GM19328 (cell line): Measurements from ENCODE around the gene TSNAXIP1.

ENCODE experiments used
- ATAC-seq: cut with Tn5 transposase; IDR thresholded peaks from one replicate; pipeline ENCODE4 v1.9.1; 2021; ENCODE audit warnings: mild to moderate bottlenecking, moderate library complexity; ENCODE audit not compliant: unreplicated experiment

Gene TSNAXIP1

GRCh38 chr16:67806428-67807147, at the start of gene TSNAXIP1, which contains the start of gene RANBP10:
TSS of gene TSNAXIP1 (plus strand) at chr16:67806889. CDS start at chr16:67807150, 261 bp downstream.
TSS of gene RANBP10 (minus strand) at chr16:67806560. CDS start at chr16:67806536, 24 bp downstream.
- ATAC-seq: peak; percentile 88

GRCh38 chr16:67758006-67758405, 48.7 kb upstream of the TSNAXIP1 start:
- no peak for ATAC-seq

GRCh38 chr16:67758966-67759365, 47.7 kb upstream of the TSNAXIP1 start:
- ATAC-seq: no peak

GRCh38 chr16:67760206-67760955, 46.3 kb upstream of the TSNAXIP1 start:
- ATAC-seq: no peak

GRCh38 chr16:67760956-67761230, 45.8 kb upstream of the TSNAXIP1 start:
- no peak for ATAC-seq

GRCh38 chr16:67761924-67762323, 44.8 kb upstream of the TSNAXIP1 start:
- no peak for ATAC-seq

- ATAC-seq: no peak
Observed at GRCh38 chr16:67762385-67762784, 44.3 kb upstream of the TSNAXIP1 start.

- ATAC-seq: no peak
Observed at GRCh38 chr16:67763066-67763465, 43.6 kb upstream of the TSNAXIP1 start.

GRCh38 chr16:67764158-67764667, 42.5 kb upstream of the TSNAXIP1 start:
- no peak for ATAC-seq

GRCh38 chr16:67766291-67766690, 40.4 kb upstream of the TSNAXIP1 start:
- ATAC-seq: no peak

GRCh38 chr16:67767953-67768352, 38.7 kb upstream of the TSNAXIP1 start:
- ATAC-seq: no peak

- no peak for ATAC-seq
Observed at GRCh38 chr16:67770346-67770991, 36.2 kb upstream of the TSNAXIP1 start.

- ATAC-seq: no peak
Observed at GRCh38 chr16:67773099-67773498, 33.6 kb upstream of the TSNAXIP1 start.

GRCh38 chr16:67773569-67774456, 32.9 kb upstream of the TSNAXIP1 start:
- ATAC-seq: no peak

GRCh38 chr16:67774457-67774853, 32.2 kb upstream of the TSNAXIP1 start:
- no peak for ATAC-seq

- no peak for ATAC-seq
Observed at GRCh38 chr16:67775273-67775672, 31.4 kb upstream of the TSNAXIP1 start.

- no peak for ATAC-seq
Observed at GRCh38 chr16:67779256-67780014, 27.3 kb upstream of the TSNAXIP1 start.

GRCh38 chr16:67780847-67781564, 25.7 kb upstream of the TSNAXIP1 start:
- ATAC-seq: no peak

- no peak for ATAC-seq
Observed at GRCh38 chr16:67781565-67781921, 25.1 kb upstream of the TSNAXIP1 start.
